NCI-H1694 (cell line): ENCODE measurements around the gene IL4.
"Not testable (repeated sequence)": the region's sequence is repeated elsewhere in the genome, so short reads cannot be mapped to it uniquely, and the experiment has no call there.

ENCODE experiments used
- DNase-seq: peaks from one replicate; lab custom pipeline; 2025; lab: John Stamatoyannopoulos, UW

Gene IL4

DNA sequence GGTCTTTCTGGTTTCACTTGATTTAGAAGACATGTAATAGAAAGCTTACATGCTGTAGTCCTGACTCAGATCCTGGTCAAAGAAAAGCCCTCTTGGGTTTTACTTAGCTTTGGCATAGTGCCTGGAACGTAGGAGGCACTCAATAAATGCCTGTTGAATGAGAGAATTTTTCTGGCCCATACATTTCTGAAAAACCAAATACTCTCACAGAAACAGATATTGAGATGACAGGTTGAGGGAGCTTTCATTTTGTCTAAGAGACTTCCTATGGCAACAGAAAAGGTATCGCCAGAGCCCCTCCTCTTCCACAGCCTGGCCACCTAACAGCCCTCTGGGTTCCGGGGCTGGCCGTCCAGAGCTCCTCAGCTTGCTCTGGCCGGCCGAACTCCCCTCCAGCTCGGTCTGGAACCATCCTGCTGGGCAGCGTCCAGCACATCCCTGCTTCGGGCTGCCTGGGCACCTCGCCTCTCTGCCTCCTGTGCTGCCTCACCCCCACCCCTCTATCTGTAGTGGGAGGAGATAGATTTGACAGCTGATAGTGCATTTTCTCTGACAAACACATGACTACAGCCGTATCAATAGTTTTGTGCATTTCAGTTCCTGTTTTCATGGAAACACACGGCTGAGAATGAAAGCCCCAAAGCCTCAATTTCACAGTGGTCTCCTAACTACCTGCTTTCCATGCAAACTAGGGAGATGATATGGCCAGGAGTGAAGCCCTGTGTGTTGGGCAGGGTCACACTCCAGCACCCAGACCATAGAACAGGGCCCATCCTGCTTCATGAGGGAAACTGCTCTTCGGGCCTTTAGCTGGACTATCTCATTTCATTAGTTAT, 1.1 kb downstream of the IL4 start:
- no peak for DNase-seq

GRCh38 chr5:132675936-132676689, 2.3 kb downstream of the IL4 start:
- DNase-seq = no peak

GRCh38 chr5:132677191-132677590, 3.4 kb downstream of the IL4 start:
- DNase-seq = no peak

GRCh38 chr5:132677682-132678400, 4.1 kb downstream of the IL4 start:
- no peak for DNase-seq

- no peak for DNase-seq
These were observed 4.9 kb downstream of the IL4 start for GRCh38 chr5:132678735-132679134.

- no peak for DNase-seq
These were observed 5.4 kb downstream of the IL4 start for GRCh38 chr5:132679166-132679565.

DNA sequence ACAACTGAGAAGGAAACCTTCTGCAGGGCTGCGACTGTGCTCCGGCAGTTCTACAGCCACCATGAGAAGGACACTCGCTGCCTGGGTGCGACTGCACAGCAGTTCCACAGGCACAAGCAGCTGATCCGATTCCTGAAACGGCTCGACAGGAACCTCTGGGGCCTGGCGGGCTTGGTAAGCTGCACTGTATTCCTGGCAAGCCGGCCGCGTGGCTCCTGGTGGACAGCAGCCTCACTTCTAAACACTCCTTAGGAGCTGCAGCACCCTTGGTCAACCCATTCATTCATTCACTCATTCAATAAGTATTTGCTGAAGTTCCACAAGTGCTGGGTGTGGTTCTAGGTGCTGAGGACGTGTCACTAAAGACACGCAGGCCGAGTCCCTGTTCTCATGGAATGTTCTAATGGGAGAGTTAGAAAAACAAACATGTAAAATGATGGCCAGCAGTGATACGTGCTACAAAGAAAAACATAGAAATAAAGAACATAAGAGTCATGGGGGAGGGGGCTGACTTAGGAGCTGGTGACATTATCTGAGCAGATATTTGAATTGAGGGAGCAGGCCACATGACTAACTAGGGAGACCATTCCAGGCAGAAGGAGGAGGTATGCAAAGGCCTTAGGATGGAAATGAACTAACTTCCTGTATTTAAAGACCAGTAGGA, 6.1 kb downstream of the IL4 start:
- no peak for DNase-seq

DNA sequence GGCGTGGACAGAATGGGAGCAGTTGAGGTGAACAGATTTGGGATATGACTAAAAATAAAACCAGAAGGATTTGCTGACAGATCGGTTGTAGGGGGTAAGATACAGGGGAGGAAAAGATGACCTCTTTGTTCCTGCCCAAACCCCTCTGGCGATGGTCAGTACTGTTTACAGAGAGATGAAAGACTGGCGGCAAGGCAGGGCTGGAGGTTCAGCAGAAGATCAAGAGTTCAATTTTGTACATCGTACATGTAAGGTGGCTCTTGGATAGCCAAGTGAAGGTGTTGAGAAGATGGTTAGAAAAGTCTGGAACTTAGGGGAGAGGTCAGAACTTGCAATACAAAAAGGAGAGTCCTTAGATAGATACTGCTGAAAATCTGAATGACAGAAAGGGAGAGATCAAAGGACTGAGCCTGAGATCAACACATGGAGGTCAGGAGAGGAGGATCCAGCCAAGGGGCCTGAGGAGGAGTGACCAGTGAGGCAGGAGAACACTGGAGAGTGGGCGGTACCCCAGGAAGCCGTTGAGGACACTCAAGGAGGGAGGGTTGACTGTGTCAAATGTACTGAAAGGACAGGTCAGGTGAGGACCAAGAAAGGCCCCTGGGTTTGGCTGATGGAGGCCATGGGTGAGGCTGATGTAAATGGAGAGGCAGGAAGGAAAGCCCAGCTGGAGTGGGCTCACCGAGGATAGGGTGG, 7.1 kb downstream of the IL4 start:
- no peak for DNase-seq

GRCh38 chr5:132681476-132681831, 7.7 kb downstream of the IL4 start:
- no peak for DNase-seq

DNA sequence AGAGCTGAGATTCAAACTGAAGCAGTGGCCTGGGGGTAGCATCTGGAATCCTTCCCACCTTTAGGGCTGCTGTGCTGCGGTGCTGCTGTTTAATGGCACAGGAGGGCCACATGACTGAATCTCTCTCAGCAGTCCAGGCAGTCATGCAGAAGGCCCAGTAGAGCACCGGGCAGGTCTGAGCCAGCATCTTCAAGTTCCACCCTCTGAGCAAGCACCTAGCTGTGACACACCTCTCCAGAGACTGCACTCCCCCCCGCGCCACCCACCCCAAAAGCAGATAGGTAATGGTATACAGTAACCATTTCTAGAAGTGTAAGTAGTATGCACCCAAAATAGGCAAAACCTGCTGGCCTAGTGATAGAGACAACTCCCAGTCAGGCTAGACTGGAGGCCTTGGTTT, 8.2 kb downstream of the IL4 start:
- DNase-seq = no peak

DNA sequence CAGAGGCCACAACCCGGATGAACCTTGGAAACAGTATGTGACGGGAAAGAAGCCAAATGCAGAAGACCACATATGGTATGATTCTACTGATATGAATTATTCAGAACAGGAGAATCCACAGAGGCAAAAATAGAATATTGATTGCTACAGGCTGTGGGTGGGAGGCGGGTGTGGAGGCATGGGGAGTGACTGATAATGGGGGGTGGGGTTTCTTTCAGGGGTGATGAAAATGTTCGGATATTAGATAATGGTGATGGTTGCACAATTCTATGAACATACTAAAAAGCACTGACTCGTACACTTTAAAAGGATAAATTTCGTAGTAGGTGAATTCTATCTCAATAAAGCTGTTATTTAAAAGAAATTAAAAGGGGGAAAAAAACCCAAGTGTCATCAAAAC, 10.7 kb downstream of the IL4 start:
- no peak for DNase-seq

DNA sequence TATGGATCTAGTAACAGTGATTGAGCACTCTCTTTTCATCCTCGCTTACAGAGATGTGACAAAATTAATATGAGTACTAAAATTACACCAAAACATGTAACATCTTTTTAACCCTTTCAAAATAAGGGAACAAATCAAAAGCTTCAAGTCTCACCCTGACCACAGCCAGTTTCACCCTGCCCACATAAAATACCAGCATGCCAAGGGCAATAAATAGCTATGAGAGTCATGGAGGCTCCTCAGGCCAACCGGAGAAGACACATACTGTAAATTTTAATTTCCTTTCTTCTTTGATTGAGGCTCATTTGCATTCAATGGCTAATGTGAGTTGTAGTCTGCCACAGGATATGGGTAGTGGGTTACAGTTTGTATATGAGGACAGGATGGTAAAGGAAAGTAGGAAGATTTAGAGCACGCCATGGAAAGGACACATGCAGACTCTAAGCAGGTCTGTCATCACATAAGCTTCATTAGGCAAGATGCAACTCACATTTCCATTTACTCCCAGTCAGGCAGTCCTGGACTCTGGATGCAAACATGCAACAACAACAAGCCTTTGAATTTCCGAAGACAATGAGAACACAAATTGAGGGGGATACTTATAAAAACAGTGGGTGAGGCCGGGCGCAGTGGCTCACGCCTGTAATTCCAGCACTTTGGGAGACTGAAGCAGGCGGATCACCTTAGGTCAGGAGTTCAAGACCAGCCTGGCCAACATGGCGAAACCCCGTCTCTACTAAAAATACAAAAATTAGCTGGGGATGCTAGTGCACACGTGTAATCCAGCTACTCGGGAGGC, 11.3 kb downstream of the IL4 start:
- no peak for DNase-seq

DNA sequence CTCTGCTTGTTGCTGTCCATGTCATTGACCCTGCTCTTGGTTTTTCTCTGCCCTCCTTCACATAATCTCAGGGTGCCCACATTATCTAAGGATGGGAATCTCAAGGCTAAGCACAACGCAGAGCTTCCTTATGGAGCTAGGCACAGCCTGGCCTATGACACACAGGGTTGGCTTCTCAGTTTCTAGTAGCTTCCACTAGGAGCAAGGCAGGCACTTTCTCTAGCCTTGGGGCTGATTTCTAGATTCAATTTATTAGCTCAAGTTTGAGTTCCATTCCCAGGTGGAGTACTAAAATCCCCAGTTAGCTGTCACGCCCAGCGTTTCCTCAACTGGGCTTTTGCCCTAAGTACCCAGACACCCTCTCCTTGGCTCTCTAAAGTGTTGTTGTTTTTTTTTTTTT, 12.4 kb downstream of the IL4 start:
- no peak for DNase-seq

DNA sequence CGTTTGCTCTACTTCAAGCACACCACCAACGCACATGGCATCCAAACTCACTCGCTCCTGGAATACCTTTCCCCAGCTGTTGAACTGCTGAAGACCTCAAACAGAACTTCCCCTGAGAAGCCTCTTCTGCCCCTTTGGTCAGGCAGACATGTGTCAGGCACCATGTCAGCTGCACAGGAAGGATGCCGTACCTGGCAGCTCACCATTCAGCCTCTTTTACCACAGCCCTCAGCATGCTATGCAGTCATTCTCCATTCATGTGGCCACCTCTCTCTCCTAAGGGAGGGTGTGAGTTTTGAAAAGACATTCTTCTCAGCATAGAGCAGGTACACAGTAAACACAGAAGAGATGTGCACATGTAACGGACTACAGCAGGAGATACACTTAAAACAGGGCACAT, 14.2 kb downstream of the IL4 start:
- no peak for DNase-seq

GRCh38 chr5:132688536-132689339, 14.9 kb downstream of the IL4 start:
- no peak for DNase-seq

DNA sequence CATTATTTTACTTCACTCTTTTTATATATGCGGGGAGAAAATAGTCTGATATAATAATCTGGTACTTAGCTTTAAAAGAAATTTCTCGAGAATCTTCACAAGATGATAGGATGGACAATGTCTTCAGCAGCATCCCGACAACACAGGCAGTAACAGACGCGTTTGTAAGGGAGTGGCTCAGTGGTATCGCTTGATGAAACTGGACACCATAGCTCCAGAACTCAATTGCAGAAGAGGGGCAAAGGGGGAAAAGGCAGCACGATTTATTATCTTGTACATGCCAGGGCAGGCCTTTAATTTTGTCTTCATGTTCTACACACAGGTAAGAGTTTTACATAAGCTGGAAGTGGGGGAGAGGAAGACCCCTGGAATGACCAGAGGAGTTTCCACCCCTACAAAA, 15.7 kb downstream of the IL4 start:
- no peak for DNase-seq

DNA sequence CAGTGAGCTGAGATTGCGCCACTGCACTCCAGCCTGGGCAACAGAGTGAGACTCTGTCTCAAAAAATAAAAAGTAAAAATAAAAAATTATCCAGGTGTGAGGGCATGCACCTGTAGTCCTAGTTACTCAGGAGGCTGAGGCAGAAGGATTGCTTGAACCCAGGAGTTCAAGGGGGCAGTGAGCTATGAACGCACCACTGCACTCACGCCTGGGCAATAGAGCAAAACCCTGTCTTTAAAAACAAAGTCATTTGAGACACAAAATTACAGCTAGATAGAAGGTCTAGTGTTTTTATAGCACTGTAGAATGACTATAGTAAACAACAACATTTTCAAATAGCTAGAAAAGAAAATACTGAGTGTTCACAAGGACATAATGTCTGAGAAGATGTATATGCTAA, 16.4 kb downstream of the IL4 start:
- no peak for DNase-seq

GRCh38 chr5:132691755-132692631, 18.2 kb downstream of the IL4 start:
- DNase-seq = not testable (repeated sequence)

DNA sequence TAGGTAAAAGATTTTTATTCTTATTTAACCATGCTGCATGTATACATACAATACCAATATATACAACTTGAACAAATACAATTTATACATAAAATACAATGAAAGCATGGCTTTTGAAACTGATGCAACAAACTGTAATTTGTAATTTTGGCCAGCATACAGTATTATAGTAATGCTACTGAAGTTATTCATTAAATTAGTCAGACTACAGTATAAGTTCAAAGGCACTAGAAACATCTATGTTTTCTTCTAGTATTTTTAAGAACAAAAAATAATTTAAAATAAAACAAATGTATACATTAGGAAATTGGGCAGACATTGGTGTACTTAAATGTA, 18.8 kb downstream of the IL4 start:
- DNase-seq = no peak
